Endothelial cell (in vitro differentiated cells): ENCODE results near the gene PLEKHH3. TPM values are rescaled to one million over a fixed set of nuclear protein-coding genes. Genes with fewer than 3 reads are reported as not detected.
A peak's percentile ranks its signal among the peaks of the same experiment; 100 is the strongest.
"Not testable (repeated sequence)": the region's sequence is repeated elsewhere in the genome, so short reads cannot be mapped to it uniquely, and the experiment has no call there.

Experiments used
- DNase-seq: peaks from one replicate; pipeline ENCODE4 v3.0.0; 2021; ENCODE audit warnings: low spot score
- H3K27ac Mint-ChIP-seq: one replicate; pipeline ENCODE4 v1.8.0; 2021; ENCODE audit warnings: mixed read lengths, inconsistent platforms; ENCODE audit not compliant: unreplicated experiment
- H3K27me3 Mint-ChIP-seq: one replicate; pipeline ENCODE4 v1.8.0; 2021; ENCODE audit warnings: mild to moderate bottlenecking, moderate library complexity, mixed read lengths, inconsistent platforms; ENCODE audit not compliant: unreplicated experiment
- H3K36me3 Mint-ChIP-seq: one replicate; pipeline ENCODE4 v1.8.0; 2021; ENCODE audit warnings: mild to moderate bottlenecking, low read depth, mixed read lengths, inconsistent platforms; ENCODE audit not compliant: unreplicated experiment
- H3K4me1 Mint-ChIP-seq: one replicate; pipeline ENCODE4 v1.8.0; 2021; ENCODE audit warnings: mild to moderate bottlenecking, mixed read lengths, inconsistent platforms; ENCODE audit not compliant: unreplicated experiment
- H3K4me3 Mint-ChIP-seq: one replicate; pipeline ENCODE4 v1.8.0; 2021; ENCODE audit warnings: mild to moderate bottlenecking, mixed read lengths, inconsistent platforms; ENCODE audit not compliant: unreplicated experiment
- H3K9me3 Mint-ChIP-seq: one replicate; pipeline ENCODE4 v1.8.0; 2021; ENCODE audit warnings: mixed read lengths, inconsistent platforms; ENCODE audit not compliant: unreplicated experiment
- CTCF ChIP-seq: fragments of 200-600 bp; sonication (generic); IDR thresholded peaks from one replicate; pipeline ENCODE4 v1.5.0; 2021; ENCODE audit warnings: antibody characterized with exemption; ENCODE audit not compliant: unreplicated experiment
- total RNA-seq: library from RNA; stranded (reverse); fragmentation: NEBNext Ultra II Directional; extraction: Animal tissue kit (Norgen Biotek cat#: 25700); gene quantifications from one replicate; pipeline ENCODE4 v1.2.1, GENCODE V29; 2021; ENCODE audit not compliant: unreplicated experiment

The PLEKHH3 gene
- total RNA-seq, 1 donor from 2014 or later: 25.2 TPM

GRCh38 chr17:42669705-42669976, 7.2 kb downstream of the PLEKHH3 start:
- Mint-ChIP-seq H3K4me1 (peaks cover 6% of the 10 kb centered on the region), H3K4me3 (no peak overlapping the region)

GRCh38 chr17:42667088-42667951, 9.5 kb downstream of the PLEKHH3 start:
- DNase-seq: no peak
- Mint-ChIP-seq H3K36me3 (peaks cover 30% of the 10 kb centered on the region), H3K27me3 (peaks cover 21% of the 10 kb centered on the region), H3K4me1 (peaks cover 3% of the 10 kb centered on the region), H3K27ac (no peak overlapping the region), H3K9me3 (no peaks in the 10 kb centered on the region), H3K4me3 (no peak overlapping the region)
- TF ChIP-seq CTCF: no peak

More at GRCh38 chr17:42669705-42669976, 7.2 kb downstream of the PLEKHH3 start:
- no peak for DNase-seq
- Mint-ChIP-seq H3K27ac (no peak overlapping the region), H3K9me3 (no peaks in the 10 kb centered on the region), H3K36me3 (peaks cover 35% of the 10 kb centered on the region), H3K27me3 (peaks cover 21% of the 10 kb centered on the region)
- TF ChIP-seq CTCF: no peak

- not testable (repeated sequence) for DNase-seq, H3K4me1 Mint-ChIP-seq, H3K27ac Mint-ChIP-seq, H3K4me3 Mint-ChIP-seq, H3K9me3 Mint-ChIP-seq
- Mint-ChIP-seq H3K36me3 (peaks cover 23% of the 10 kb centered on the region), H3K27me3 (peaks cover 16% of the 10 kb centered on the region)
Observed at GRCh38 chr17:42666126-42666525, 10.7 kb downstream of the PLEKHH3 start.

GRCh38 chr17:42665581-42666001, 11.2 kb downstream of the PLEKHH3 start:
- no peak for TF ChIP-seq CTCF
- Mint-ChIP-seq H3K36me3 (peaks cover 23% of the 10 kb centered on the region), H3K4me1 (no peaks in the 10 kb centered on the region), H3K27ac (no peak overlapping the region), H3K4me3 (peak overlapping the region; percentile 70), H3K27me3 (peaks cover 16% of the 10 kb centered on the region), H3K9me3 (no peaks in the 10 kb centered on the region)
- no peak for DNase-seq

GRCh38 chr17:42660692-42661345, 16.0 kb downstream of the PLEKHH3 start:
- Mint-ChIP-seq H3K27ac (no peak overlapping the region), H3K4me3 (peak overlapping the region; percentile 0), H3K36me3 (peaks cover 6% of the 10 kb centered on the region), H3K4me1 (peaks cover 6% of the 10 kb centered on the region), H3K27me3 (peaks cover 4% of the 10 kb centered on the region), H3K9me3 (no peaks in the 10 kb centered on the region)
- no peak for TF ChIP-seq CTCF
- DNase-seq: no peak

GRCh38 chr17:42659932-42660274, 16.9 kb downstream of the PLEKHH3 start:
- H3K27ac Mint-ChIP-seq, H3K9me3 Mint-ChIP-seq, DNase-seq, H3K27me3 Mint-ChIP-seq, H3K4me1 Mint-ChIP-seq, H3K36me3 Mint-ChIP-seq: not testable (repeated sequence)
- peak overlapping the region; percentile 89 for H3K4me3 Mint-ChIP-seq
